ENCODE results near the gene MYL10. TPM values are rescaled to one million over a fixed set of nuclear protein-coding genes. Genes with fewer than 3 reads are reported as not detected.

The MYL10 gene
- total and polyA plus RNA-seq, 2 experiments from 2014 or later: 1.3 TPM; not detected in 1

- TF ChIP-seq REST (IDR thresholded peaks at IDR 0.05; ENCODE audit: unreplicated experiment): no peak
Measured at GRCh38 chr7:101595246-101595645, 33.9 kb downstream of the MYL10 start (continued).

- H3K27me3 Mint-ChIP-seq (ENCODE audit: insufficient read depth, low read depth, poor library complexity): peaks cover 3% of the 10 kb centered on the region
- Histone ChIP-seq H2AFZ (no peak overlapping the region), H3K4me1 (ENCODE audit: insufficient read depth) (no peaks in the 10 kb centered on the region), H3K4me3 (no peak overlapping the region), H3K4me2 (no peak overlapping the region), H3K27ac (ENCODE audit: low read depth) (no peak overlapping the region), H3K79me2 (replicated peaks; ENCODE audit: insufficient read depth) (no peaks in the 10 kb centered on the region), H3F3A (replicated peaks; ENCODE audit: low read depth) (no peaks in the 10 kb centered on the region), H3K9me2 (ENCODE audit: insufficient read depth) (no peaks in the 10 kb centered on the region), H3K36me3 (ENCODE audit: insufficient read depth) (no peaks in the 10 kb centered on the region), H3K27me3 (ENCODE audit: insufficient read depth) (no peaks in the 10 kb centered on the region), H4K20me1 (replicated peaks; ENCODE audit: insufficient read depth) (no peaks in the 10 kb centered on the region)
- no peaks in the 10 kb centered on the region for H3K9me3 Mint-ChIP-seq
- H3K27ac Mint-ChIP-seq: no peak overlapping the region
- no peaks in the 10 kb centered on the region for H3K36me3 Mint-ChIP-seq (ENCODE audit: low read depth)
- no peak overlapping the region for H3K4me3 Mint-ChIP-seq
- ATAC-seq (no peak), DNase-seq (ENCODE audit: low spot score) (no peak)
- no peaks in the 10 kb centered on the region for H3K4me1 Mint-ChIP-seq
- no peak for TF ChIP-seq CREB1 (CRISPR knock-in tag; IDR thresholded peaks at IDR 0.05; ENCODE audit: low read depth)
- no peak for TF ChIP-seq POLR2AphosphoS5 (IDR thresholded peaks at IDR 0.05; ENCODE audit: low read depth)
- no peak for TF ChIP-seq ZNF331 (CRISPR knock-in tag; IDR thresholded peaks at IDR 0.05; ENCODE audit: low read depth)
- TF ChIP-seq EZH2 (IDR thresholded peaks at IDR 0.05; ENCODE audit: low read depth, unreplicated experiment): no peak
- no peak for TF ChIP-seq EZH2phosphoT487 (IDR thresholded peaks at IDR 0.05; ENCODE audit: unreplicated experiment)
- no peak for TF ChIP-seq ETS1 (IDR thresholded peaks at IDR 0.05)
- no peak for TF ChIP-seq CTCF (conservative IDR thresholded peaks at IDR 0.05; ENCODE audit: low read depth in 2 of 2)
- no peak for TF ChIP-seq ZNF114 (CRISPR knock-in tag; IDR thresholded peaks at IDR 0.05)
- TF ChIP-seq REST (IDR thresholded peaks at IDR 0.05; ENCODE audit: unreplicated experiment): no peak
Measured at GRCh38 chr7:101594790-101595189, 34.3 kb downstream of the MYL10 start.

All from GM23338 (cell line).